Astrocyte (in vitro differentiated cells and primary cell): Measurements from ENCODE around the gene PUDP. TPM values are rescaled to one million over a fixed set of nuclear protein-coding genes. Genes with fewer than 3 reads are reported as not detected.

Experiments used
- DNase-seq: peaks from one replicate; pipeline ENCODE4 v3.0.0-alpha.2; 2010; ENCODE audit warnings: low read depth
- FAIRE-seq: peaks from 2 replicates; lab custom pipeline; 2011; peaks lifted over from hg19 to GRCh38; lab: Jason Lieb, UNC
- H2AFZ ChIP-seq: 2 replicates; pipeline ENCODE4 v1.6.0; 2012; ENCODE audit warnings: low read depth, low read length, inconsistent platforms
- H3K27ac ChIP-seq: 2 replicates; pipeline ENCODE4 v1.5.1; 2011; ENCODE audit warnings: low read depth, low read length, inconsistent platforms
- H3K27me3 ChIP-seq: 2 replicates; pipeline ENCODE4 v1.6.0; 2011; ENCODE audit warnings: low read length, inconsistent platforms; ENCODE audit not compliant: insufficient read depth
- H3K36me3 ChIP-seq: 2 replicates; pipeline ENCODE4 v1.5.1; 2011; ENCODE audit warnings: low read length, inconsistent platforms; ENCODE audit not compliant: insufficient read depth
- H3K4me1 ChIP-seq: 2 replicates; pipeline ENCODE4 v1.5.1; 2011; ENCODE audit warnings: low read length, inconsistent platforms; ENCODE audit not compliant: insufficient read depth
- H3K4me2 ChIP-seq: 2 replicates; pipeline ENCODE4 v1.6.0; 2012; ENCODE audit warnings: low read length, inconsistent platforms
- H3K4me3 ChIP-seq: 2 replicates; pipeline ENCODE4 v1.5.1; 2011; ENCODE audit warnings: low read depth, mild to moderate bottlenecking, low read length, inconsistent platforms; ENCODE audit not compliant: insufficient read depth
- H3K79me2 ChIP-seq: 2 replicates; pipeline ENCODE4 v1.6.0; 2012; ENCODE audit warnings: mild to moderate bottlenecking, low read length, inconsistent platforms; ENCODE audit not compliant: insufficient read depth
- H3K9ac ChIP-seq: 2 replicates; pipeline ENCODE4 v1.6.0; 2012; ENCODE audit warnings: mild to moderate bottlenecking, low read length, inconsistent platforms
- H3K9me3 ChIP-seq: 2 replicates; pipeline ENCODE4 v1.5.1; 2012; ENCODE audit warnings: low read depth, mild to moderate bottlenecking, low read length, inconsistent platforms; ENCODE audit not compliant: insufficient read depth
- H4K20me1 ChIP-seq: 2 replicates; pipeline ENCODE4 v1.6.0; 2012; ENCODE audit warnings: low read length, inconsistent platforms; ENCODE audit not compliant: insufficient read depth
- H3K27ac Mint-ChIP-seq: one replicate; pipeline ENCODE4 v1.8.0; 2021; ENCODE audit warnings: mild to moderate bottlenecking, mixed read lengths; ENCODE audit not compliant: unreplicated experiment
- H3K27me3 Mint-ChIP-seq: one replicate; pipeline ENCODE4 v1.8.0; 2021; ENCODE audit warnings: low read depth, mixed read lengths; ENCODE audit not compliant: unreplicated experiment
- H3K36me3 Mint-ChIP-seq: one replicate; pipeline ENCODE4 v1.8.0; 2021; ENCODE audit warnings: low read depth, mixed read lengths; ENCODE audit not compliant: unreplicated experiment
- H3K4me1 Mint-ChIP-seq: one replicate; pipeline ENCODE4 v1.8.0; 2021; ENCODE audit warnings: low read depth, mixed read lengths; ENCODE audit not compliant: unreplicated experiment
- H3K4me3 Mint-ChIP-seq: one replicate; pipeline ENCODE4 v1.8.0; 2021; ENCODE audit warnings: mild to moderate bottlenecking, moderate library complexity, mixed read lengths; ENCODE audit not compliant: unreplicated experiment
- H3K9me3 Mint-ChIP-seq: one replicate; pipeline ENCODE4 v1.8.0; 2021; ENCODE audit warnings: mild to moderate bottlenecking, mixed read lengths; ENCODE audit not compliant: unreplicated experiment
- EZH2 ChIP-seq: IDR thresholded peaks from 2 replicates; pipeline ENCODE4 v1.6.1; 2012; ENCODE audit warnings: mild to moderate bottlenecking, low read length, inconsistent platforms; ENCODE audit not compliant: insufficient read depth
- total RNA-seq: library from RNA; stranded (reverse); gene quantifications from 2 replicates; pipeline ENCODE4 v1.2.1, GENCODE V29; 2021
- TF ChIP-seq, protein P1 (sequence below): IDR thresholded peaks from 2 replicates; pipeline ENCODE4 v1.5.1; 2011; ENCODE audit warnings: low read depth, mild to moderate bottlenecking, inconsistent platforms, low read length, moderate library complexity; ENCODE audit not compliant: insufficient read depth

The PUDP gene
- total RNA-seq, 1 donor from 2014 or later: 21.8 TPM

DNA sequence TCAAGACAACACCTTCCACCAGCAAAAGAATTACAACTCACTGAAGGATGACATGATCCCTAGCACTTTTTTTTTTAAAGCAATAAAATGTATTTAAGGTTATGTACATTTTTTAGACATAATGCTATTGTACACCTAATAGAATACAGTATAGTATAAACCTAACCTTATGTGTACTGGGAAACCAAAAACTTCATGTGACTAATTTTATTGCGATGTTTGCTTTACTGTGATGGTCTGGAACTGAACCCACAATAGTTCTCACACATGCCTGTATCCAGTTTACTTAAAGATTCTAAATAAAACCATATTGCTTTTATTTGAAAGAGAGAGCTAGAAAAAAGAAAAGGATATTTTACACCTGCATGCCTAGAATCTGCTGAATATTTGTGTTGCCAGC is 4.9 kb downstream of the PUDP start:
- Histone ChIP-seq H2AFZ (no peak overlapping the region), H3K9ac (no peak overlapping the region), H4K20me1 (peaks cover 11% of the 10 kb centered on the region), H3K36me3 (no peaks in the 10 kb centered on the region), H3K27ac (no peak overlapping the region), H3K9me3 (no peaks in the 10 kb centered on the region), H3K79me2 (peaks cover 24% of the 10 kb centered on the region), H3K4me3 (no peak overlapping the region), H3K4me2 (no peak overlapping the region), H3K4me1 (peaks cover 7% of the 10 kb centered on the region), H3K27me3 (no peaks in the 10 kb centered on the region)
- Mint-ChIP-seq H3K4me1 (peaks cover 11% of the 10 kb centered on the region), H3K4me3 (no peak overlapping the region), H3K27ac (no peak overlapping the region), H3K27me3 (no peaks in the 10 kb centered on the region), H3K9me3 (no peaks in the 10 kb centered on the region), H3K36me3 (no peaks in the 10 kb centered on the region)
- no peak for TF ChIP-seq EZH2
- TF ChIP-seq, protein P1, sequence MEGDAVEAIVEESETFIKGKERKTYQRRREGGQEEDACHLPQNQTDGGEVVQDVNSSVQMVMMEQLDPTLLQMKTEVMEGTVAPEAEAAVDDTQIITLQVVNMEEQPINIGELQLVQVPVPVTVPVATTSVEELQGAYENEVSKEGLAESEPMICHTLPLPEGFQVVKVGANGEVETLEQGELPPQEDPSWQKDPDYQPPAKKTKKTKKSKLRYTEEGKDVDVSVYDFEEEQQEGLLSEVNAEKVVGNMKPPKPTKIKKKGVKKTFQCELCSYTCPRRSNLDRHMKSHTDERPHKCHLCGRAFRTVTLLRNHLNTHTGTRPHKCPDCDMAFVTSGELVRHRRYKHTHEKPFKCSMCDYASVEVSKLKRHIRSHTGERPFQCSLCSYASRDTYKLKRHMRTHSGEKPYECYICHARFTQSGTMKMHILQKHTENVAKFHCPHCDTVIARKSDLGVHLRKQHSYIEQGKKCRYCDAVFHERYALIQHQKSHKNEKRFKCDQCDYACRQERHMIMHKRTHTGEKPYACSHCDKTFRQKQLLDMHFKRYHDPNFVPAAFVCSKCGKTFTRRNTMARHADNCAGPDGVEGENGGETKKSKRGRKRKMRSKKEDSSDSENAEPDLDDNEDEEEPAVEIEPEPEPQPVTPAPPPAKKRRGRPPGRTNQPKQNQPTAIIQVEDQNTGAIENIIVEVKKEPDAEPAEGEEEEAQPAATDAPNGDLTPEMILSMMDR: no peak
- FAIRE-seq (peak; percentile 76), DNase-seq (no peak)

DNA sequence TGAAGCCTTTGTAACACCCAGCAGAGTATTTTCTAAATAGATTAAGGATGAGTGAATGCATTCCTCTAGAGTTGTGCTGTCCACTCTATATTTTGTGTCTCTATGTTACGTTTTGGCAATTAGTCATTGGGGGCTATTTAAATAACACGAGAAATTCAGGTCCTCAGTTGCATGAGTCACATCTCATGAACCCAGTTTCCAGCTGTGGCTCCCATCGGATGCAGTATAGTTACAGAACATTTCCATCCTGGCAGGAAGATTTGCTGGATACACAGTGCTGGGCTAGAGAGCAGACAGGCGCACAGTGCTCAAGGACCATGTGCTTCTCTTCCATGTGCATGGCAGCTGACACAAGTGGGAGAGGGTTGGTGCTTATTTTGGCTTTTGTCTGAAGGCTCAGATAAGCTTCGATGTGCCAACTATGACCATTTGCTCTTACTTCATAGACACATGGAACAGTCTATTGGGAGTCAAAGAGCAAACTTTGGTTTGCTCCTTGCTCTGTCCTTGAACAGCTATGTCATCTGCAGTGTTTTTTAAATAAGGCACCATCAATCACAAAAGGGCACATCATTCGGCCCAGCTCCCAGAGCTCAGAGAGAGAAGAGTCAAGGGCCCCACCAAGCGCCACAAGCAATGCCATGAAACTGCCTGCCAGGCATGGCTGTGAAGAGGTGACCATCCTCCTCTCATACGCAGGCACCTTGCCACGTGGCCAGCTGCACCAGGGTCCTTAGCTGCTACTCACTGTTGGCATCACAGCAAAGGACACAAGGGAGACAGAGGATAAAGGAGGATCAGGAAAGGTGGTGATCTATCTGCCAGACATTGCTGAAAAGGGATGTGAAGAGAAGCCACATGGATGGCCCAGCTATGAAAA is 8.5 kb downstream of the PUDP start:
- Histone ChIP-seq H3K36me3 (no peaks in the 10 kb centered on the region), H3K9me3 (no peaks in the 10 kb centered on the region), H3K79me2 (peaks cover 29% of the 10 kb centered on the region), H4K20me1 (peaks cover 11% of the 10 kb centered on the region), H3K4me1 (peaks cover 7% of the 10 kb centered on the region), H3K27ac (no peak overlapping the region), H2AFZ (no peak overlapping the region), H3K4me2 (peak overlapping the region; percentile 44), H3K27me3 (no peaks in the 10 kb centered on the region), H3K4me3 (no peak overlapping the region), H3K9ac (no peak overlapping the region)
- TF ChIP-seq, protein P1: no peak
- TF ChIP-seq EZH2: no peak
- FAIRE-seq (peak; percentile 100), DNase-seq (peak; percentile 77)
- Mint-ChIP-seq H3K27me3 (no peaks in the 10 kb centered on the region), H3K9me3 (no peaks in the 10 kb centered on the region), H3K4me1 (peaks cover 10% of the 10 kb centered on the region), H3K27ac (peak overlapping the region; percentile 47), H3K36me3 (no peaks in the 10 kb centered on the region), H3K4me3 (no peak overlapping the region)

DNA sequence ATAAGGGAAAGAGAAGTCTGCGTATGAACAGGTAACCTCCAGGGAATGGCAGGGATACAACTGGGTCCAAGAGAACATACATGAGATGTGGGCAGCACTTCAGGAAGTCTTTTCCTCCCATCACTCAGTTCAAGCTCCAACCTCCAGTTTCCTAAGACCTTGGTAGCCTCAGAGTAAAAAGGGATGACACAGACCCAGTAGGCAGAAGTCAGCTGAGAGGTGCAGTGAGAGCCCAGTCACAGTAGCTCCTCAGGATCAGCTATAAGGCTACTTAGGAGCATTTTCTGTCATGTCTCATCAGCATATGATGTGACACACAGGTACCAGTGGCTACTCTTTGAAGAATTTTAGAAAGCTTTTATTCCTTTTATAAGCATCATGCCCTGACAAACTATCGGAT is 13.0 kb downstream of the PUDP start:
- H3K4me3 ChIP-seq: no peak overlapping the region
- no peak overlapping the region for H2AFZ ChIP-seq
- H3K9me3 Mint-ChIP-seq: peaks cover 2% of the 10 kb centered on the region
- no peak overlapping the region for H3K4me3 Mint-ChIP-seq
- H3K9ac ChIP-seq: no peak overlapping the region
- peaks cover 22% of the 10 kb centered on the region for H3K4me1 Mint-ChIP-seq
- TF ChIP-seq, protein P1: no peak
- TF ChIP-seq EZH2: no peak
- H3K27ac ChIP-seq: no peak overlapping the region
- no peak overlapping the region for H3K27ac Mint-ChIP-seq
- H3K4me1 ChIP-seq: peaks cover 18% of the 10 kb centered on the region
- H3K79me2 ChIP-seq: peaks cover 38% of the 10 kb centered on the region
- no peak for DNase-seq
- H3K36me3 Mint-ChIP-seq: peaks cover 2% of the 10 kb centered on the region
- no peak overlapping the region for H3K4me2 ChIP-seq
- H3K27me3 Mint-ChIP-seq: no peaks in the 10 kb centered on the region
- FAIRE-seq: no peak
- H4K20me1 ChIP-seq: peaks cover 25% of the 10 kb centered on the region
- no peaks in the 10 kb centered on the region for H3K27me3 ChIP-seq
- no peaks in the 10 kb centered on the region for H3K36me3 ChIP-seq
- no peaks in the 10 kb centered on the region for H3K9me3 ChIP-seq
